Bronchial epithelial cell (primary cell): ENCODE measurements around the gene RNU6-1. TPM values are rescaled to one million over a fixed set of nuclear protein-coding genes. Genes with fewer than 3 reads are reported as not detected.
A peak's percentile ranks its signal among the peaks of the same experiment; 100 is the strongest.

Experiments
- DNase-seq: peaks from one replicate; pipeline ENCODE4 v3.0.0-alpha.2; 2010; ENCODE audit warnings: low read depth
- FAIRE-seq: peaks from 2 replicates; lab custom pipeline; 2011; peaks lifted over from hg19 to GRCh38; lab: Jason Lieb, UNC
- H3K27me3 ChIP-seq: 2 replicates; pipeline ENCODE4 v1.5.1; 2011; ENCODE audit warnings: low read length; ENCODE audit not compliant: control insufficient read depth, insufficient read depth
- H3K36me3 ChIP-seq: 2 replicates; pipeline ENCODE4 v1.5.1; 2011; ENCODE audit warnings: low read length; ENCODE audit not compliant: control insufficient read depth, insufficient read depth
- H3K4me3 ChIP-seq: 2 replicates; pipeline ENCODE4 v1.5.1; 2011; ENCODE audit warnings: mild to moderate bottlenecking, low read depth, low read length, control low read depth
- CTCF ChIP-seq: IDR thresholded peaks from 2 replicates; pipeline ENCODE4 v1.5.1; 2011; ENCODE audit warnings: mild to moderate bottlenecking, moderate library complexity, low read length, control low read depth, inconsistent platforms; ENCODE audit not compliant: insufficient read depth, severe bottlenecking
- total RNA-seq: library from RNA; depleted of rRNA; stranded (reverse); fragments of >200 nt; gene quantifications from 2 replicates; pipeline ENCODE4 v1.2.1, GENCODE V29; 2014

RNU6-1 gene
- total RNA-seq, 1 donor from 2014 or later = not detected

DNA sequence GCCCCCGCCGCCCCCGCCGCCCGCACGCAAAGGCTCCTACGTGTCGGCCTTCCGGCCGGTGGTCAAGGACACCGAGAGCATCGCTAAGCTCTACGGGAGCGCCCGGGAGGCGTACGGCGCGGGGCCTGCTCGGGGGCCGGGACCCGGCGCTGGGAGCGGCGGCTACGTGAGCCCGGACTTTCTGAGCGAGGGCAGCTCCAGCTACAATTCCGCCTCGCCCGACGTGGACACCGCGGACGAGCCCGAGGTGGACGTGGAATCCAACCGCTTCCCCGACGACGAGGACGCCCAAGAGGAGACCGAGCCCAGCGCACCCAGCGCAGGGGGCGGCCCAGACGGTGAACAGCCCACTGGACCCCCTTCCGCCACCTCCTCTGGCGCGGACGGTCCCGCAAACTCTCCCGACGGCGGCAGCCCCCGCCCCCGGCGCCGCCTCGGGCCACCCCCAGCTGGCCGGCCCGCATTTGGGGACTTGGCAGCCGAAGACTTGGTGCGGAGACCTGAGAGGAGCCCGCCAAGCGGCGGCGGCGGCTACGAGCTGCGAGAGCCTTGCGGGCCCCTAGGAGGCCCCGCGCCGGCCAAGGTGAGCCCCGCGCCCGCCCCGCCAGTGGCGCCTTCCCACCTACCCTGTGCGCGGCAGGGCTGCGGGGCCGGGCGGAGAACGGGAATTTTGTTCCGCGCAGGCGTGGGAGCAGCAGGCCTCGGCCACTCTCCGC, 12.1 kb downstream of the RNU6-1 start:
- DNase-seq (no peak), FAIRE-seq (no peak)
- Histone ChIP-seq H3K27me3 (peaks cover 72% of the 10 kb centered on the region), H3K36me3 (no peaks in the 10 kb centered on the region), H3K4me3 (no peak overlapping the region)
- no peak for TF ChIP-seq CTCF

DNA sequence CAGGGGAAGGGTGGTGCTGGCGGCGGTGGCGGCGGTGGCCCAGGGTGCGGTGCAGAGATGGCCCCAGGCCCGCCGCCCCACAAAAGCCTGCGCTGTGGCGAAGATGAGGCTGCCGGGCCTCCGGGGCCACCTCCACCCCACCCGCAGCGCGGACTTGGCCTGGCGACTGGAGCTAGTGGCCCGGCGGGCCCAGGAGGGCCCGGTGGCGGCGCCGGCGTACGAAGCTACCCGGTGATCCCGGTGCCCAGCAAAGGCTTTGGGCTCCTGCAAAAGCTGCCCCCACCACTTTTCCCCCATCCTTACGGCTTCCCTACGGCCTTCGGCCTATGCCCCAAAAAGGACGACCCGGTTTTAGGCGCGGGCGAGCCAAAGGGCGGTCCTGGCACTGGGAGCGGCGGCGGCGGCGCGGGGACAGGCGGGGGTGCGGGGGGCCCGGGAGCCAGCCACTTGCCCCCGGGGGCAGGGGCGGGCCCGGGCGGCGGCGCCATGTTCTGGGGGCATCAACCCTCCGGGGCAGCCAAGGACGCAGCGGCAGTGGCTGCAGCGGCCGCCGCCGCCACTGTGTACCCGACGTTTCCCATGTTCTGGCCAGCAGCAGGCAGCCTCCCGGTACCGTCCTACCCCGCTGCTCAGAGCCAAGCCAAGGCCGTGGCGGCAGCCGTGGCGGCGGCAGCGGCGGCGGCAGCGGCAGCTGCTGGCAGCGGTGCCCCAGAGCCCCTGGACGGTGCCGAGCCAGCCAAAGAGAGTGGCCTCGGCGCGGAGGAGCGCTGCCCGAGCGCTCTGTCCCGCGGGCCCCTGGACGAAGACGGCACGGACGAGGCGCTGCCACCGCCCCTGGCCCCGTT, 12.9 kb downstream of the RNU6-1 start:
- no peak for FAIRE-seq
- H3K36me3 ChIP-seq = no peaks in the 10 kb centered on the region
- no peak for TF ChIP-seq CTCF
- H3K4me3 ChIP-seq = no peak overlapping the region
- peaks cover 72% of the 10 kb centered on the region for H3K27me3 ChIP-seq
- no peak for DNase-seq

GRCh38 chr15:67825881-67826716, 13.7 kb downstream of the RNU6-1 start:
- Histone ChIP-seq H3K36me3 (no peaks in the 10 kb centered on the region), H3K27me3 (peaks cover 75% of the 10 kb centered on the region), H3K4me3 (no peak overlapping the region)
- no peak for TF ChIP-seq CTCF
- DNase-seq = no peak
- no peak for FAIRE-seq

- Histone ChIP-seq H3K4me3 (peak within 1 kb of the TSS; percentile 6), H3K27me3 (peaks cover 76% of the 10 kb centered on the region), H3K36me3 (no peaks in the 10 kb centered on the region)
- DNase-seq (no peak), FAIRE-seq (no peak)
- no peak for TF ChIP-seq CTCF
Measured at GRCh38 chr15:67824976-67825880, 14.6 kb downstream of the RNU6-1 start, which contains the start of gene SKOR1. Gene SKOR1 (plus strand): TSS chr15:67825509. CDS start chr15:67825603, 94 bp downstream.
